Measurements from ENCODE around the gene ZNF362. TPM values are rescaled to one million over a fixed set of nuclear protein-coding genes. Genes with fewer than 3 reads are reported as not detected.

ZNF362 gene
- total RNA-seq, 2 donors from 2014 or later: 27.4 to 41.5 TPM

GRCh38 chr1:33273406-33273805 lies 17.1 kb downstream of the ZNF362 start:
- Mint-ChIP-seq H3K9me3 (no peaks in the 10 kb centered on the region), H3K36me3 (ENCODE audit: low read depth) (peaks cover 11% of the 10 kb centered on the region), H3K4me3 (no peak overlapping the region), H3K4me1 (peaks cover 11% of the 10 kb centered on the region), H3K27ac (no peak overlapping the region), H3K27me3 (ENCODE audit: insufficient read depth) (no peaks in the 10 kb centered on the region)
- WGBS, 2 experiments (ENCODE audit: insufficient coverage in 1 of 2, insufficient read length in 1 of 2): 92 to 93% methylated on average over 2 to 3 of the region's 3 CpGs
- no peak for DNase-seq
- Histone ChIP-seq H3K36me3 (ENCODE audit: control insufficient read depth, insufficient read depth, low read length) (peaks cover 27% of the 10 kb centered on the region), H3K9me3 (ENCODE audit: control insufficient read depth, low read length) (no peaks in the 10 kb centered on the region), H3K4me1 (ENCODE audit: control insufficient read depth, insufficient read depth, low read length) (no peaks in the 10 kb centered on the region), H3K9ac (ENCODE audit: extremely low read depth, low read length, poor library complexity, severe bottlenecking) (no peak overlapping the region), H3K4me3 (ENCODE audit: low read length) (no peak overlapping the region), H3K27me3 (ENCODE audit: control insufficient read depth, insufficient read depth, low read length, poor library complexity, severe bottlenecking) (no peaks in the 10 kb centered on the region), H3K27ac (ENCODE audit: low read depth, low read length) (no peak overlapping the region)
- TF ChIP-seq CTCF (conservative IDR thresholded peaks at IDR 0.05): no peak

- TF ChIP-seq CTCF (conservative IDR thresholded peaks at IDR 0.05): no peak
- 83 to 84% methylated on average over 7 of the region's 7 CpGs for WGBS, 2 experiments (ENCODE audit: insufficient coverage in 1 of 2, insufficient read length in 1 of 2)
Measured at GRCh38 chr1:33273961-33274371, 17.7 kb downstream of the ZNF362 start.

GRCh38 chr1:33274446-33274845 lies 18.2 kb downstream of the ZNF362 start:
- H3K9me3 Mint-ChIP-seq: no peaks in the 10 kb centered on the region
- no peaks in the 10 kb centered on the region for H3K4me1 ChIP-seq (ENCODE audit: control insufficient read depth, insufficient read depth, low read length)
- peaks cover 11% of the 10 kb centered on the region for H3K4me1 Mint-ChIP-seq
- H3K4me3 Mint-ChIP-seq: no peak overlapping the region
- no peaks in the 10 kb centered on the region for H3K9me3 ChIP-seq (ENCODE audit: control insufficient read depth, low read length)
- H3K27ac Mint-ChIP-seq: no peak overlapping the region
- no peaks in the 10 kb centered on the region for H3K27me3 ChIP-seq (ENCODE audit: control insufficient read depth, insufficient read depth, low read length, poor library complexity, severe bottlenecking)
- peaks cover 15% of the 10 kb centered on the region for H3K36me3 Mint-ChIP-seq (ENCODE audit: low read depth)
- H3K9ac ChIP-seq (ENCODE audit: extremely low read depth, low read length, poor library complexity, severe bottlenecking): no peak overlapping the region
- DNase-seq: no peak
- H3K36me3 ChIP-seq (ENCODE audit: control insufficient read depth, insufficient read depth, low read length): peaks cover 31% of the 10 kb centered on the region
- WGBS, 2 experiments (ENCODE audit: insufficient coverage in 1 of 2, insufficient read length in 1 of 2): 95 to 100% methylated on average over 1 of the region's 1 CpG
- H3K27me3 Mint-ChIP-seq (ENCODE audit: insufficient read depth): no peaks in the 10 kb centered on the region
- TF ChIP-seq CTCF (conservative IDR thresholded peaks at IDR 0.05): no peak
- no peak overlapping the region for H3K4me3 ChIP-seq (ENCODE audit: low read length)
- H3K27ac ChIP-seq (ENCODE audit: low read depth, low read length): no peak overlapping the region

More at GRCh38 chr1:33273961-33274371, 17.7 kb downstream of the ZNF362 start:
- Mint-ChIP-seq H3K9me3 (no peaks in the 10 kb centered on the region), H3K4me1 (peaks cover 11% of the 10 kb centered on the region), H3K27me3 (ENCODE audit: insufficient read depth) (no peaks in the 10 kb centered on the region), H3K36me3 (ENCODE audit: low read depth) (peaks cover 14% of the 10 kb centered on the region), H3K4me3 (no peak overlapping the region), H3K27ac (no peak overlapping the region)
- Histone ChIP-seq H3K27me3 (ENCODE audit: control insufficient read depth, insufficient read depth, low read length, poor library complexity, severe bottlenecking) (no peaks in the 10 kb centered on the region), H3K27ac (ENCODE audit: low read depth, low read length) (no peak overlapping the region), H3K4me3 (ENCODE audit: low read length) (no peak overlapping the region), H3K4me1 (ENCODE audit: control insufficient read depth, insufficient read depth, low read length) (no peaks in the 10 kb centered on the region), H3K9ac (ENCODE audit: extremely low read depth, low read length, poor library complexity, severe bottlenecking) (no peak overlapping the region), H3K9me3 (ENCODE audit: control insufficient read depth, low read length) (no peaks in the 10 kb centered on the region), H3K36me3 (ENCODE audit: control insufficient read depth, insufficient read depth, low read length) (peaks cover 31% of the 10 kb centered on the region)
- DNase-seq: no peak
